Omental fat pad (tissue), 4 donors: Measurements from ENCODE around the gene EFCAB6. TPM values are rescaled to one million over a fixed set of nuclear protein-coding genes. Genes with fewer than 3 reads are reported as not detected.

Experiments
- ATAC-seq: fragments of 150-250 bp; one replicate; pipeline ENCODE4 v1.9.1; 2016; ENCODE audit warnings: mild to moderate bottlenecking, moderate library complexity; ENCODE audit not compliant: low FRiP score
- DNase-seq: peaks from one replicate; pipeline ENCODE4 v3.0.0-alpha.2; 2019; ENCODE audit warnings: low spot score
- total RNA-seq, 4 donors: library from RNA; depleted of rRNA; stranded (reverse); fragments of >200 nt; gene quantifications; one replicate each; pipeline ENCODE4 v1.1.0, GENCODE V29; 2016
- TF ChIP-seq, protein P1 (sequence below), 3 donors: fragments of 450-650 bp; IDR thresholded peaks; one replicate each; pipeline ENCODE4 v1.5.1; 2016 to 2017; ENCODE audit warnings: antibody characterized with exemption in 3 of 3, mild to moderate bottlenecking in 3 of 3, moderate library complexity in 2 of 3

EFCAB6 gene
- total RNA-seq, 4 donors from 2014 or later: 0.48 to 3.2 (median 1.9) TPM

DNA sequence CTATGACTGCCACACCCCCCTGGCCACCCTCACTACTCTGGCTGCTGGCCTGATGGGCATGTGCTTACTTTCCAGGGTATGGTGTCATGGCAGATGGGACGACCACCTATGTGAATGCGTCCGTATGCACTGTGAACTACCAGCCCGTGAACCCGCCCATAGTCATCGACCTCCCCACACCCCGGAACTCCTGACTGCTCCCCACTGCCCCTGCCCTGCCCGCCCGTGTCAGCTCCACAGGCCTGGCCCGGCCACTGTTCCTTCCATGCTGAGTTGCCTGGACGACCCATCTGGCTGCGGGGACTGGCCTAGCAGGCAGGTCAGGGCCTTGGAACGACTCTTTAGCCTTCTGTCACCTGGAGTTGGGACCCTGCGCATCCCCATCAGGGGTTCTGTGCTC, 306.7 kb downstream of the EFCAB6 start:
- TF ChIP-seq, protein P1, sequence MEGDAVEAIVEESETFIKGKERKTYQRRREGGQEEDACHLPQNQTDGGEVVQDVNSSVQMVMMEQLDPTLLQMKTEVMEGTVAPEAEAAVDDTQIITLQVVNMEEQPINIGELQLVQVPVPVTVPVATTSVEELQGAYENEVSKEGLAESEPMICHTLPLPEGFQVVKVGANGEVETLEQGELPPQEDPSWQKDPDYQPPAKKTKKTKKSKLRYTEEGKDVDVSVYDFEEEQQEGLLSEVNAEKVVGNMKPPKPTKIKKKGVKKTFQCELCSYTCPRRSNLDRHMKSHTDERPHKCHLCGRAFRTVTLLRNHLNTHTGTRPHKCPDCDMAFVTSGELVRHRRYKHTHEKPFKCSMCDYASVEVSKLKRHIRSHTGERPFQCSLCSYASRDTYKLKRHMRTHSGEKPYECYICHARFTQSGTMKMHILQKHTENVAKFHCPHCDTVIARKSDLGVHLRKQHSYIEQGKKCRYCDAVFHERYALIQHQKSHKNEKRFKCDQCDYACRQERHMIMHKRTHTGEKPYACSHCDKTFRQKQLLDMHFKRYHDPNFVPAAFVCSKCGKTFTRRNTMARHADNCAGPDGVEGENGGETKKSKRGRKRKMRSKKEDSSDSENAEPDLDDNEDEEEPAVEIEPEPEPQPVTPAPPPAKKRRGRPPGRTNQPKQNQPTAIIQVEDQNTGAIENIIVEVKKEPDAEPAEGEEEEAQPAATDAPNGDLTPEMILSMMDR (IDR thresholded peaks at IDR 0.05): no peak
- no peak for DNase-seq

DNA sequence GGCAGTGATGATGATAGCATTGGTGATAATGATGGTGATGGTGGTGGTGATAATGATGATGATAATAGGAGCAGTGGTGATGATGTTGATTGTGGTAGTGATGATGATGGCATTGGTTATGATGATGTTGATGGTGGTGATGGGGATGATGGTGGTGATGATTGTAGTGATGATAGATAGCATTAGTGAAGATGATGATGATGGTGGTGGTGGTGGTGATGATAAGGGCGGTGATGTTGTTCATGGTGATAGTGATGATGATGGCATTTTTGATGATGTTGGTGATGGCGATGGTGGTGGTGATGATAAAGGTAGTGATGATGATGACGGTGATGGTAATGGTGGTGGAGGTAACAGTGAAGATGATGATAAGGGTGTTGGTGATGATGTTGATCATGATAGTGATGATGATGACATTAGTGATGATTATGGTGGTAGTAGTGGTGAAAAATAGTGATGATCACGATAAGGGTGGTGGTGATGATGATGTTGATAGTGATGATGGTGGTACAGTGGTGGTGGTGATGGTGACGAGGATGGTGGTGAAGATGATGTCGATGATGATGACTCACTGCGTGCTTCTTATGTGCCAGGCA, 307.3 kb downstream of the EFCAB6 start:
- DNase-seq (no peak), ATAC-seq (no peak)
- TF ChIP-seq, protein P1 (IDR thresholded peaks at IDR 0.05): no peak

More for the DNA sequence above, 306.7 kb downstream of the EFCAB6 start:
- no peak for ATAC-seq

DNA sequence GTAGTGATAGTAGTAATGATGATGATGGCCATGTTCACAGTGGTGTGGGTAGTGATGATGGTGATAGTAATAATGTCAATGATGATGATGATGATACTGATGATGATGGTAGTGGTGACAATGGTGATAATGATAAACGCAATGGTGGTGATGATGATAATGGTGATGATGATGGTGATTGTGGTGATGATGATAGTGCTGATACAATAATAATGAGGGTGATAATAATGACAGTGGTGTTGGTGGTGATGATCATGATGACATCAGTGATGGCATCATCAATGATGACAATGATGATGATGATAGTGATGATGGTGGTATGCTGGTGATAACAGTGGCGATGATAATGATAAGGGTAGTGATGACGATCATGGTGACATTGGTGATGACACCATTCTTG, 308.0 kb downstream of the EFCAB6 start:
- DNase-seq: no peak
- TF ChIP-seq, protein P1 (IDR thresholded peaks at IDR 0.05): no peak

DNA sequence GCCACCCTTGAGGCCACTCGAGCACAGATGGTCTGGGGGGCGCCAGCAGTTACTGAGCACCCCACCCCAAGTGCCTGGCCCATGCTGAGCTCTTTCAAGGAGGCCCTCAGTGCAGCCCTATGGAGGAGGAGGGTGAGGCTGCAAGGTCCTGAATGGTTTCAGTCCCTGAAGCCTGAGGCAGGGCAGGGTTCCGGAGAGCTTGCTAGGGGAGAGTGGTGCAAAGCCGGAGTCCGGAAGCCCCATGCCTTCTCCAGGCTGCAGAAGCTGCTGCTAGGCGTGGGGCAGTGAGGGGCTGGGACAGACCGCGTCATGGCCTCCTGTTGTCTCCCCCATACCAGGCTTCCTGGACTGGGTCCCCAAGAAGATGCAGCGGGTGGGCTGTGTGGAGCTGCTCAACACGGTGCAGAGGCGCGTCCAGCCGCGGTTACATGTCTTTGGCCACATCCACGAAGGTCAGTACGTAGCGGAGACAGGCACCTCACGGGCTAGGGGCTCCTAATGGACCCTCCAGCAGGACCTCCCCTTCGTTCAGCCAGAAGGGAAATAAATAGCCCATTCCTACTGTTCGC, 309.7 kb downstream of the EFCAB6 start:
- no peak for ATAC-seq
- TF ChIP-seq, protein P1 (IDR thresholded peaks at IDR 0.05): no peak
- no peak for DNase-seq

More for the DNA sequence above, 308.0 kb downstream of the EFCAB6 start:
- no peak for ATAC-seq

DNA sequence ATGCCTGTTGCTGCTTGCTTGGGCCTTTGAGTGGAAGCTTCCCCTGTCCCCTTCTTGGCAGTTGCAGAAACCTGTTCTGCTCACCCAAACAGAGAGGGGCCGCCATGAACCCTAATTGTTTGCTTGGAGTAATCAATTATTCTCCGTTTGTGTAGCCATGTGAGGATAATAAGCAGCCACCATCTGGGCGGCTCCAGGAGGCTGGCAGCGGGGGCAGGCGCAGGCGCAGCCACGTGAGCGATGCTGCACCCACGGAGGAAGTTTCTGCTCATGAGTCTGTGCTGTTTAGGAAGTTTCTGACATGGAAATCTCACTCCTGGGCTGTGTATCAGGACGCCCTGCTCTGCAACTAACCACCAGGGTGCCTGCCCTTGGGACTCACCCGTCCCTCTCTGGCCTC, 310.2 kb downstream of the EFCAB6 start:
- ATAC-seq (no peak), DNase-seq (no peak)
- TF ChIP-seq, protein P1 (IDR thresholded peaks at IDR 0.05): no peak

DNA sequence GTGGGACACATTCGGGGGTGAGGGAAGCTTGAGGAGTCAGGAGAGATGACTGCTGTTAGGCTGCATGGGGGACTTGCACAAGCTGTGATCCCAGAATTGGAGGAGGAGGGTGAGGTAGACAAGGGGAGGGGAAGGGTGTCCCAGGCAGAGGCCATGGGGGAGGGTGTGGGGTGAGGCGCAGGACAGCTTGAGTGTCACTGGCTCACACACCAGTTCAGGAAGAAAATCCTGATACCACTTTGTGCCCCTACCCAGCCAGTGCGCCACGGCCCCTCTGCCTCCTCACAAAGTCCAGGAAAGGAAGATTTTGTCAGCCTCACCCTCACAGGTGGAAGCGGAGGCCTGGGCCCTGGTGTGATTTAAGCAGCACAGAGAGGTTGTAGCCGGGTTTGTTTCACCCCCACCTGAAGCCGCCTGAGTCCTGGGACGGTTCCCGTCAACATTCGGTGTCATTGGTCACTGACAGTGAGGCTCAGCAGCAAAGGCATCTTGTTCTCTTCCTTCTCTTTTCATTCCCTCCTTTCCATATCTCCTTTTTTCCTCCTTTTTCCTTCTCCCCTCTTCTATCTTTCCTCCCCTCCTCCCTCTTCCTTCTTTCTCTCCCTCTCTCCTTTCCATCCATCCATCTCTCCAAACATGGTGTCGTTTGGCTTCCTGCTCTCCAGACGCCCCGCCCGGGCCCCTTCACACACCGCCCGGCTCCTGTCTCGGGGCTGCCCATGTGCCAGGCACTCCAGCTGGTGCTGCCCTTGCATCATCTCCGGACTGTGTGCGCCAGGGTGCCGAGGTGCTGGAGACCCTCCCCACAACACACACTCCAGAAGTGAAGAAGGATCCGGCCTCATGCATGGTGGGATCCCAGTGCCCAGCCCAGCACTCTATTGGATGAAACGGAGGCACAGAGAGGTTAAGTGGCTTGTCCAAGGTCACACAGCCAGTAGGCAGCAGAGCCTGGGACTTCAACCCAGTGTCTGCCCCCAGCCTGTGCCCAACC, 311.0 kb downstream of the EFCAB6 start:
- ATAC-seq: no peak
- TF ChIP-seq, protein P1 (IDR thresholded peaks at IDR 0.05): no peak
- no peak for DNase-seq
